NT2/D1 (cell line): Measurements from ENCODE around the gene RAD23B.

Experiments
- DNase-seq: peaks from one replicate; pipeline ENCODE4 v3.0.0-alpha.2; 2011; ENCODE audit warnings: low read depth, low spot score
- H3K27me3 ChIP-seq: 2 replicates; pipeline ENCODE4 v1.6.0; 2011; ENCODE audit warnings: mild to moderate bottlenecking; ENCODE audit not compliant: insufficient read length, insufficient read depth
- H3K36me3 ChIP-seq: 2 replicates; pipeline ENCODE4 v1.6.1; 2011; ENCODE audit warnings: mild to moderate bottlenecking, low read length, mixed read lengths; ENCODE audit not compliant: insufficient read depth, insufficient read length
- H3K4me1 ChIP-seq: 2 replicates; pipeline ENCODE4 v1.5.1; 2011; ENCODE audit not compliant: insufficient read depth, insufficient read length
- H3K4me3 ChIP-seq: 2 replicates; pipeline ENCODE4 v1.5.1; 2011; ENCODE audit warnings: low read depth; ENCODE audit not compliant: insufficient read length
- H3K9ac ChIP-seq: 2 replicates; pipeline ENCODE4 v1.6.0; 2011; ENCODE audit warnings: low read depth; ENCODE audit not compliant: insufficient read length
- H3K9me3 ChIP-seq: 2 replicates; pipeline ENCODE4 v1.5.1; 2011; ENCODE audit warnings: mild to moderate bottlenecking, low read length; ENCODE audit not compliant: insufficient read depth
- SUZ12 ChIP-seq: IDR thresholded peaks from 2 replicates; pipeline ENCODE4 v1.6.1; 2011; ENCODE audit not compliant: insufficient read length, insufficient read depth; ENCODE audit errors: extremely low read depth
- YY1 ChIP-seq: IDR thresholded peaks from 2 replicates; pipeline ENCODE4 v1.6.1; 2011; ENCODE audit not compliant: insufficient read length, insufficient read depth
- ZNF274 ChIP-seq: IDR thresholded peaks from 2 replicates; pipeline ENCODE4 v1.6.1; 2011; ENCODE audit warnings: mild to moderate bottlenecking, low read depth, low read length

The RAD23B gene

GRCh38 chr9:107313555-107314096 lies 30.5 kb downstream of the RAD23B start:
- peaks cover 64% of the 10 kb centered on the region for H3K36me3 ChIP-seq
- no peak for DNase-seq
- TF ChIP-seq SUZ12, result no peak
- TF ChIP-seq ZNF274, result no peak
- TF ChIP-seq YY1, result no peak
- no peaks in the 10 kb centered on the region for H3K4me1 ChIP-seq
- H3K27me3 ChIP-seq, result no peaks in the 10 kb centered on the region
- no peak overlapping the region for H3K4me3 ChIP-seq
- no peak overlapping the region for H3K9ac ChIP-seq
- no peaks in the 10 kb centered on the region for H3K9me3 ChIP-seq

GRCh38 chr9:107314763-107315162 lies 31.7 kb downstream of the RAD23B start:
- DNase-seq, result no peak
- no peak overlapping the region for H3K9ac ChIP-seq
- H3K9me3 ChIP-seq, result no peaks in the 10 kb centered on the region
- no peak overlapping the region for H3K4me3 ChIP-seq
- H3K4me1 ChIP-seq, result no peaks in the 10 kb centered on the region
- TF ChIP-seq SUZ12 (no peak), YY1 (no peak), ZNF274 (no peak)
- no peaks in the 10 kb centered on the region for H3K27me3 ChIP-seq
- H3K36me3 ChIP-seq, result peaks cover 66% of the 10 kb centered on the region

GRCh38 chr9:107316795-107317661 lies 33.9 kb downstream of the RAD23B start:
- peaks cover 74% of the 10 kb centered on the region for H3K36me3 ChIP-seq
- H3K9me3 ChIP-seq, result no peaks in the 10 kb centered on the region
- TF ChIP-seq ZNF274 (no peak), SUZ12 (no peak), YY1 (no peak)
- no peak overlapping the region for H3K4me3 ChIP-seq
- no peak overlapping the region for H3K9ac ChIP-seq
- no peaks in the 10 kb centered on the region for H3K27me3 ChIP-seq
- no peak for DNase-seq
- H3K4me1 ChIP-seq, result no peaks in the 10 kb centered on the region

GRCh38 chr9:107322643-107323042 lies 39.6 kb downstream of the RAD23B start:
- DNase-seq, result no peak
- H3K4me3 ChIP-seq, result no peak overlapping the region
- H3K4me1 ChIP-seq, result no peaks in the 10 kb centered on the region
- no peaks in the 10 kb centered on the region for H3K27me3 ChIP-seq
- no peak for TF ChIP-seq YY1
- no peak for TF ChIP-seq ZNF274
- TF ChIP-seq SUZ12, result no peak
- no peaks in the 10 kb centered on the region for H3K9me3 ChIP-seq
- no peak overlapping the region for H3K9ac ChIP-seq
- peaks cover 88% of the 10 kb centered on the region for H3K36me3 ChIP-seq

GRCh38 chr9:107323836-107324585 lies 40.9 kb downstream of the RAD23B start:
- H3K4me3 ChIP-seq, result no peak overlapping the region
- no peak overlapping the region for H3K9ac ChIP-seq
- H3K9me3 ChIP-seq, result no peaks in the 10 kb centered on the region
- H3K27me3 ChIP-seq, result no peaks in the 10 kb centered on the region
- no peaks in the 10 kb centered on the region for H3K4me1 ChIP-seq
- no peak for DNase-seq
- peaks cover 89% of the 10 kb centered on the region for H3K36me3 ChIP-seq
- TF ChIP-seq SUZ12, result no peak
- no peak for TF ChIP-seq YY1
- no peak for TF ChIP-seq ZNF274

GRCh38 chr9:107325842-107326241 lies 42.8 kb downstream of the RAD23B start:
- no peaks in the 10 kb centered on the region for H3K4me1 ChIP-seq
- H3K9me3 ChIP-seq, result no peaks in the 10 kb centered on the region
- no peak for DNase-seq
- H3K27me3 ChIP-seq, result no peaks in the 10 kb centered on the region
- H3K4me3 ChIP-seq, result no peak overlapping the region
- TF ChIP-seq ZNF274 (no peak), SUZ12 (no peak), YY1 (no peak)
- H3K36me3 ChIP-seq, result peaks cover 91% of the 10 kb centered on the region
- H3K9ac ChIP-seq, result no peak overlapping the region

- no peaks in the 10 kb centered on the region for H3K9me3 ChIP-seq
- H3K27me3 ChIP-seq, result no peaks in the 10 kb centered on the region
- TF ChIP-seq ZNF274 (no peak), YY1 (no peak), SUZ12 (no peak)
- no peak for DNase-seq
- H3K36me3 ChIP-seq, result peaks cover 92% of the 10 kb centered on the region
- H3K4me3 ChIP-seq, result no peak overlapping the region
- no peak overlapping the region for H3K9ac ChIP-seq
- H3K4me1 ChIP-seq, result no peaks in the 10 kb centered on the region
These were observed 45.4 kb downstream of the RAD23B start for GRCh38 chr9:107328510-107328909.
